Adrenal gland (tissue), 12 donors: ENCODE data around the gene TMPRSS12. TPM values are rescaled to one million over a fixed set of nuclear protein-coding genes. Genes with fewer than 3 reads are reported as not detected.

ENCODE experiments used
- DNase-seq, 7 donors: peaks; one replicate each; pipeline ENCODE4 v3.0.0-alpha.2; 2019 to 2020
- H3K27ac ChIP-seq, 5 donors: fragments of 200-600 bp; sonication (generic) in 4 of 5; 1 replicate in 3 of 5; 2 replicates in 2 of 5; pipeline versions ENCODE4 v1.5.1 to v1.8.0; 2016 to 2020; ENCODE audit warnings: mild to moderate bottlenecking in 1 of 5
- H3K27me3 ChIP-seq: fragments of 200-600 bp; 2 replicates; pipeline ENCODE4 v1.8.0; 2021
- H3K36me3 ChIP-seq, 2 donors: fragments of 200-600 bp; replicated peaks in 1 of 2; 1 replicate in 1 of 2; 2 replicates in 1 of 2; pipeline versions ENCODE4 v1.5.1 to v1.8.0; 2018 to 2022
- H3K4me1 ChIP-seq, 2 donors: fragments of 200-600 bp; replicated peaks in 1 of 2; 1 replicate in 1 of 2; 2 replicates in 1 of 2; pipeline versions ENCODE4 v1.5.1 to v1.8.0; 2018 to 2021
- H3K4me3 ChIP-seq, 4 donors: fragments of 200-600 bp; sonication (generic) in 3 of 4; one replicate each; pipeline ENCODE4 v1.5.1; 2016 to 2018
- H3K9me3 ChIP-seq, 3 donors: fragments of 200-600 bp; sonication (generic) in 1 of 3; replicated peaks in 1 of 3; 1 replicate in 2 of 3; 2 replicates in 1 of 3; pipeline versions ENCODE4 v1.5.1 to v1.8.0; 2016 to 2021
- CTCF ChIP-seq, 6 experiments: fragments of 450-650 bp in 4 of 6; fragments of 200-600 bp in 2 of 6; sonication (generic) in 1 of 6; IDR thresholded peaks; 1 replicate in 5 of 6; 2 replicates in 1 of 6; pipeline versions ENCODE4 v1.5.1 to v1.8.0; 2016 to 2021; ENCODE audit warnings: antibody characterized with exemption in 6 of 6, mild to moderate bottlenecking in 2 of 6, moderate library complexity in 1 of 6
- POLR2A ChIP-seq, 2 donors: fragments of 450-650 bp; IDR thresholded peaks; one replicate each; pipeline ENCODE4 v1.6.1; 2017; ENCODE audit warnings: antibody characterized with exemption in 2 of 2, mild to moderate bottlenecking in 2 of 2, moderate library complexity in 1 of 2
- WGBS, 4 donors: extraction: QIAGEN DNeasy Blood & Tissue Kit in 2 of 4; methylation state at CpG; one replicate each; pipeline versions ENCODE4 v1.1.5 to v1.1.7; 2013 to 2017; 5-methylcytosine and 5-hydroxymethylcytosine counted together
- intact Hi-C, 2 donors: fragments of 100-400 bp; cut with DNase I; formaldehyde crosslinking; loops; one replicate each; pipeline versions ENCODE4 v1.14.1 to v1.15.0; 2022 to 2023
- polyA plus RNA-seq, 3 donors: library from polyadenylated mRNA; stranded (reverse); fragments of 200-250 nt in 2 of 3; fragments of 350-450 nt in 1 of 3; fragmentation: Illumina TruSeq in 1 of 3; extraction: RNeasy Lipid Tissue Mini Kit (QIAGEN cat#74804) in 1 of 3; gene quantifications; one replicate each; pipeline ENCODE4 v1.2.3, GENCODE V29; 2013 to 2014
- total RNA-seq, 9 donors: library from RNA; depleted of rRNA in 4 of 9; stranded (reverse); fragments of >200 nt in 4 of 9; fragments of 120-200 nt in 1 of 9; fragmentation: NEBNext Ultra II Directional in 1 of 9; extraction: Animal tissue kit (Norgen Biotek cat#: 25700) in 1 of 9; gene quantifications; one replicate each; pipeline versions ENCODE4 v1.1.0 to v1.2.4, GENCODE V29; 2013 to 2023
- donor health status: healthy with polysubstance abuse.
- donor health status: Bipolar disorder and iron deficiency.
- donor health status: DM: yes; HTN: yes; CAD: no.
- donor health status: DM: no; HTN: no; CAD: no.
- donor health status: DM: no; HTN: no; CAD: no.
- donor health status: DM: yes; HTN: yes; CAD: no.

TMPRSS12 gene
- total and polyA plus RNA-seq, 12 donors: 0.03 to 0.39 TPM; not detected in 10

- no peak overlapping the region for H3K4me3 ChIP-seq
- WGBS, 4 donors: 83 to 97% (median 87%) methylated on average over 2 of the region's 2 CpGs
- intact Hi-C loops: loop anchor here in 1 of 2 donors (10.0 kb wide), 1 partner anchor 506 kb away; the partner anchor contains the start of gene CELA1
Measured at GRCh38 chr12:50839042-50839441, 3.7 kb upstream of the TMPRSS12 start.

GRCh38 chr12:50840809-50841487, 1.8 kb upstream of the TMPRSS12 start:
- Histone ChIP-seq H3K27ac (no peak overlapping the region), H3K4me1 (no peaks in the 10 kb centered on the region), H3K9me3 (no peaks in the 10 kb centered on the region), H3K27me3 (no peaks in the 10 kb centered on the region), H3K36me3 (no peaks in the 10 kb centered on the region), H3K4me3 (no peak overlapping the region)
- TF ChIP-seq CTCF (IDR thresholded peaks at IDR 0.05) (no peak), POLR2A (IDR thresholded peaks at IDR 0.05) (no peak)
- DNase-seq: no peak
- intact Hi-C loops: loop anchor here in 1 of 2 donors (10.0 kb wide), 1 partner anchor 124 kb away; no protein-coding TSS in a partner anchor
- 95 to 96% (median 95%) methylated on average over 7 of the region's 7 CpGs for WGBS, 4 donors

More at GRCh38 chr12:50839042-50839441, 3.7 kb upstream of the TMPRSS12 start:
- Histone ChIP-seq H3K36me3 (no peaks in the 10 kb centered on the region), H3K27ac (no peak overlapping the region), H3K9me3 (no peaks in the 10 kb centered on the region), H3K27me3 (no peaks in the 10 kb centered on the region), H3K4me1 (no peaks in the 10 kb centered on the region)
- TF ChIP-seq POLR2A (IDR thresholded peaks at IDR 0.05): no peak
- no peak for TF ChIP-seq CTCF (IDR thresholded peaks at IDR 0.05)
- DNase-seq: no peak

DNA sequence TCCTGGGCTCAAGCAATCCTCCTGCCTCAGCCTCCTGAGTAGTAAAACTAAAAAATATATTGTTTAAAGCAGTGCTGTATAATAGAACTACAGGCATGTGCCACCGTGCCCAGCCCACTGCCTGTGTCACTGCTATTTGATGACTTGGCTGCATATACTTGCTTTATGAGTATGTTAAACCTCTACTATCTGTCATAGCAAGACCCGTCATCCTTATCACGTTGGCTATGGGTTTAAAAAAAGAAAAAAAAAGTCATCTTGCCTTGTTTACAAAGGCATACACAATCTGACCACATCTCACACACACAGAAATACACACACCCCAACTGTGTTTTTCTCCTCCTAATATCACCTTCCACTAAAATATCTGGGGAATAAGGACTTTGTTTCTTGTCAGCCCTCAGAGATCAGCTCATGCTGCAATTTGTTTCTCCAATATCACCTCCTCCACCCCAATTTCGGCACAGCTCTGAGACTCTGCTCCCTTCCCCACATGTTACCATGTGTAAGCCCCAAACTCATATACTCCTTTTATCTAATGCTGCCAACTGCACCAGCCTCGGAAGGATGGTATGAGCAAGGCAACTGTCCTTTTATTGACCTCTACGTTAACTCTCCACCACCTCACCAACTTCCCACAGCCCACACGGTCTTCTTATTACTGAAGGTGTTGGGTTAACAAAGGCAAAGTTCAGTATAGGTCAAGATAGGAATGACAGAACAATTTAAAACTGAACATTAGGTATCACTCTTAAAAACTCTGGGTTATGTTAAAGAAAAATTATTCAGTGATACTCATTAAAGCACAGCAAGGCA, 802 bp upstream of the TMPRSS12 start:
- Histone ChIP-seq H3K27ac (peak overlapping the region in 1 of 5 donors; percentile 67), H3K27me3 (no peaks in the 10 kb centered on the region), H3K4me3 (no peak overlapping the region), H3K36me3 (no peaks in the 10 kb centered on the region), H3K4me1 (no peaks in the 10 kb centered on the region), H3K9me3 (no peaks in the 10 kb centered on the region)
- no peak for TF ChIP-seq POLR2A (IDR thresholded peaks at IDR 0.05)
- no peak for TF ChIP-seq CTCF (IDR thresholded peaks at IDR 0.05)
- no peak for DNase-seq
- 53 to 63% (median 59%) methylated on average over 6 to 7 of the region's 7 CpGs for WGBS, 4 donors
- intact Hi-C loops: loop anchor here in 1 of 2 donors (10.0 kb wide), 1 partner anchor 123 kb away; no protein-coding TSS in a partner anchor

DNA sequence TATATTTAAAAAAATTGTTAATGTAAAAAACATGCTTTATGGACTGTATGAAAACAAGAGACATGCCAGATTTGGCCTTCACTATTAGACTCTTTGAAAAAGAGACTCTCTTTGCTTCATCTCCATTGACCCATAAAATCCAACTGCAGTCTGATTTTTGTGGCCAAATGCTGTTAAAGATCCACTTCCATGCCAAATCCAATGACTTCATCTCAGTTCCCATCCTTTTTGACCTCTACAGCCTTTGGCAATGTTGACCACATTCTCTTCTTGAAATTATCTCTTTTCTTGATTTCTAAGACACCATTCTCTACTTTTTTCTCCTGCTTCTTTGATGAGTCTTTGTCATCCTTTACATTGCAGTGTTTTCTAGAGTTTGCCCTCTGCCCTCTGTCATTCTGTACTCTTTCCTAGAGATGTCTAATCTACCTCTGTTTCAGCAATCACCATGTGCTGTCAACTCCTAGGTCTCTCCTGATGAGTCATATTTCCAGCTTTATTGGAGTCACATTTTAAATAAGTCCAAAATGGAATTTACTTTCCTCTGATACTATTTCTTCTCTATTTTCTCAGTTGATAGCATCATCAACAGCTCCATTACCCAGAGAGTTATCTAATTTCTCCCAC, 2.4 kb downstream of the TMPRSS12 start:
- Histone ChIP-seq H3K27me3 (no peaks in the 10 kb centered on the region), H3K27ac (no peak overlapping the region), H3K36me3 (no peaks in the 10 kb centered on the region), H3K4me1 (no peaks in the 10 kb centered on the region), H3K9me3 (no peaks in the 10 kb centered on the region), H3K4me3 (no peak overlapping the region)
- no peak for TF ChIP-seq POLR2A (IDR thresholded peaks at IDR 0.05)
- no peak for TF ChIP-seq CTCF (IDR thresholded peaks at IDR 0.05)
- intact Hi-C loops: loop anchor here in 1 of 2 donors (10.0 kb wide), 1 partner anchor 120 kb away; no protein-coding TSS in a partner anchor
- DNase-seq: no peak
